Lower lobe of right lung (tissue), 2 donors: Measurements from ENCODE around the gene COLGALT1. TPM values are rescaled to one million over a fixed set of nuclear protein-coding genes. Genes with fewer than 3 reads are reported as not detected.

ENCODE experiments used
- ATAC-seq, 2 donors: fragments of 200-7000 bp; cut with Tn5 transposase; one replicate each; pipeline ENCODE4 v1.9.1; 2020 to 2022; ENCODE audit warnings: mild to moderate bottlenecking in 2 of 2, moderate library complexity in 2 of 2
- DNase-seq: peaks from one replicate; pipeline ENCODE4 v3.0.0-alpha.2; 2020
- H3K27ac ChIP-seq: fragments of 200-600 bp; one replicate; pipeline ENCODE4 v1.8.0; 2022
- H3K27me3 ChIP-seq: fragments of 200-600 bp; one replicate; pipeline ENCODE4 v1.8.0; 2022; ENCODE audit warnings: low read depth
- H3K36me3 ChIP-seq: fragments of 200-600 bp; one replicate; pipeline ENCODE4 v1.8.0; 2022; ENCODE audit warnings: mild to moderate bottlenecking
- H3K4me1 ChIP-seq: fragments of 200-600 bp; one replicate; pipeline ENCODE4 v1.8.0; 2022
- H3K4me3 ChIP-seq: fragments of 200-600 bp; one replicate; pipeline ENCODE4 v1.8.0; 2022; ENCODE audit warnings: mild to moderate bottlenecking
- H3K9me3 ChIP-seq: fragments of 200-600 bp; one replicate; pipeline ENCODE4 v1.8.0; 2022
- CTCF ChIP-seq: fragments of 200-600 bp; IDR thresholded peaks from one replicate; pipeline ENCODE4 v1.8.0; 2022; ENCODE audit warnings: antibody characterized with exemption, mild to moderate bottlenecking
- intact Hi-C: fragments of 100-400 bp; cut with DNase I; formaldehyde crosslinking; loops from one replicate; pipeline ENCODE4 v1.11.0; 2022
- total RNA-seq: library from RNA; stranded (reverse); fragmentation: NEBNext Ultra II Directional; extraction: Animal tissue kit (Norgen Biotek cat#: 25700); gene quantifications from one replicate; pipeline ENCODE4 v1.2.1, GENCODE V29; 2021
- donor health status: DM: no; HTN: yes; CAD: no; lungs with severe emphysema.

The COLGALT1 gene
- total RNA-seq, 1 donor from 2014 or later = 142 TPM

- no peak for ATAC-seq
- no peaks in the 10 kb centered on the region for H3K27me3 ChIP-seq
- H3K4me1 ChIP-seq = peaks cover 50% of the 10 kb centered on the region
- H3K27ac ChIP-seq = peak overlapping the region; percentile 89
- DNase-seq = no peak
- no peaks in the 10 kb centered on the region for H3K9me3 ChIP-seq
- peak overlapping the region; percentile 87 for H3K4me3 ChIP-seq
- peaks cover 19% of the 10 kb centered on the region for H3K36me3 ChIP-seq
- TF ChIP-seq CTCF = no peak
- intact Hi-C loops = no loop called here
Observed at GRCh38 chr19:17554968-17555479, 425 bp upstream of the COLGALT1 start.

GRCh38 chr19:17555929-17556813, 722 bp downstream of the COLGALT1 start:
- Histone ChIP-seq H3K4me1 (peaks cover 54% of the 10 kb centered on the region), H3K27me3 (no peaks in the 10 kb centered on the region), H3K4me3 (peak overlapping the region; percentile 87), H3K27ac (peak overlapping the region; percentile 89), H3K9me3 (no peaks in the 10 kb centered on the region), H3K36me3 (peaks cover 31% of the 10 kb centered on the region)
- ATAC-seq = peak; percentile 68 to 75
- peak; percentile 88 for DNase-seq
- TF ChIP-seq CTCF = no peak
- intact Hi-C loops = no loop called here

- ATAC-seq (no peak), DNase-seq (no peak)
- Histone ChIP-seq H3K4me3 (peak overlapping the region; percentile 87), H3K27me3 (no peaks in the 10 kb centered on the region), H3K27ac (peak overlapping the region; percentile 89), H3K36me3 (peaks cover 39% of the 10 kb centered on the region), H3K9me3 (no peaks in the 10 kb centered on the region), H3K4me1 (peaks cover 59% of the 10 kb centered on the region)
- TF ChIP-seq CTCF = no peak
- intact Hi-C loops = no loop called here
Observed at GRCh38 chr19:17556995-17557394, 1.5 kb downstream of the COLGALT1 start.

GRCh38 chr19:17557466-17557865, 2.0 kb downstream of the COLGALT1 start:
- no peak for ATAC-seq
- DNase-seq = peak; percentile 74
- peaks cover 44% of the 10 kb centered on the region for H3K36me3 ChIP-seq
- no peaks in the 10 kb centered on the region for H3K9me3 ChIP-seq
- intact Hi-C loops = no loop called here
- peak overlapping the region; percentile 87 for H3K4me3 ChIP-seq
- H3K27ac ChIP-seq = peak overlapping the region; percentile 2
- peaks cover 63% of the 10 kb centered on the region for H3K4me1 ChIP-seq
- H3K27me3 ChIP-seq = no peaks in the 10 kb centered on the region
- TF ChIP-seq CTCF = no peak

- peaks cover 67% of the 10 kb centered on the region for H3K36me3 ChIP-seq
- no peaks in the 10 kb centered on the region for H3K27me3 ChIP-seq
- ATAC-seq = peak; percentile 20 to 50
- H3K4me3 ChIP-seq = no peak overlapping the region
- peak; percentile 84 for DNase-seq
- H3K27ac ChIP-seq = peak overlapping the region; percentile 59
- intact Hi-C loops = no loop called here
- no peak for TF ChIP-seq CTCF
- peaks cover 39% of the 10 kb centered on the region for H3K4me1 ChIP-seq
- no peaks in the 10 kb centered on the region for H3K9me3 ChIP-seq
Observed at GRCh38 chr19:17560205-17560595, 4.8 kb downstream of the COLGALT1 start.
